GM23338 (cell line): Measurements from ENCODE around the gene DVL2. TPM values are rescaled to one million over a fixed set of nuclear protein-coding genes. Genes with fewer than 3 reads are reported as not detected.

Source experiments
- ATAC-seq: fragments of 200-7000 bp; cut with Tn5 transposase; 3 replicates; pipeline ENCODE4 v1.9.1; 2020
- DNase-seq: peaks from one replicate; pipeline ENCODE4 v3.0.0-alpha.2; 2015; ENCODE audit warnings: low spot score
- H2AFZ ChIP-seq: fragments of 200-600 bp; sonication (generic); 2 replicates; pipeline ENCODE4 v1.8.0; 2016; ENCODE audit warnings: antibody characterized with exemption, mild to moderate bottlenecking, moderate library complexity
- H3F3A ChIP-seq: fragments of 200-600 bp; sonication (generic); replicated peaks from 2 replicates; pipeline ENCODE4 v1.8.0; 2017; ENCODE audit warnings: antibody characterized with exemption, mixed run types, low read depth
- H3K27ac ChIP-seq: fragments of 200-600 bp; sonication (generic); 2 replicates; pipeline ENCODE4 v1.6.1; 2016; ENCODE audit warnings: low read depth
- H3K27me3 ChIP-seq: fragments of 200-600 bp; sonication (generic); 2 replicates; pipeline ENCODE4 v1.8.0; 2016; ENCODE audit warnings: mild to moderate bottlenecking, mixed run types, moderate library complexity; ENCODE audit not compliant: insufficient read depth
- H3K36me3 ChIP-seq: fragments of 200-600 bp; sonication (generic); 2 replicates; pipeline ENCODE4 v1.8.0; 2016; ENCODE audit warnings: mild to moderate bottlenecking; ENCODE audit not compliant: insufficient read depth
- H3K4me1 ChIP-seq: fragments of 200-600 bp; sonication (generic); 2 replicates; pipeline ENCODE4 v1.8.0; 2016; ENCODE audit warnings: mild to moderate bottlenecking, moderate library complexity; ENCODE audit not compliant: insufficient read depth
- H3K4me2 ChIP-seq: fragments of 200-600 bp; sonication (generic); 2 replicates; pipeline ENCODE4 v1.7.1; 2017; ENCODE audit warnings: mixed run types
- H3K4me3 ChIP-seq: fragments of 200-600 bp; sonication (generic); 2 replicates; pipeline ENCODE4 v1.6.1; 2016; ENCODE audit warnings: mixed run types
- H3K79me2 ChIP-seq: fragments of 200-600 bp; sonication (generic); replicated peaks from 2 replicates; pipeline ENCODE4 v1.8.0; 2017; ENCODE audit warnings: mild to moderate bottlenecking; ENCODE audit not compliant: insufficient read depth
- H3K9me2 ChIP-seq: fragments of 200-600 bp; sonication (generic); 2 replicates; pipeline ENCODE4 v1.8.0; 2017; ENCODE audit not compliant: insufficient read depth
- H4K20me1 ChIP-seq: fragments of 200-600 bp; sonication (generic); replicated peaks from 2 replicates; pipeline ENCODE4 v1.8.0; 2017; ENCODE audit warnings: mild to moderate bottlenecking; ENCODE audit not compliant: insufficient read depth
- H3K27ac Mint-ChIP-seq: 2 replicates; pipeline ENCODE4 v1.8.0; 2020; ENCODE audit warnings: inconsistent platforms, mild to moderate bottlenecking, moderate library complexity, mixed read lengths
- H3K27me3 Mint-ChIP-seq: 3 replicates; pipeline ENCODE4 v1.8.0; 2022; ENCODE audit warnings: low read depth, mild to moderate bottlenecking, moderate library complexity, mixed read lengths, inconsistent platforms; ENCODE audit not compliant: insufficient read depth, poor library complexity
- H3K36me3 Mint-ChIP-seq: 3 replicates; pipeline ENCODE4 v1.8.0; 2021; ENCODE audit warnings: low read depth, mild to moderate bottlenecking, inconsistent platforms, moderate library complexity, mixed read lengths
- H3K4me1 Mint-ChIP-seq: 3 replicates; pipeline ENCODE4 v1.8.0; 2020; ENCODE audit warnings: mild to moderate bottlenecking, inconsistent platforms, mixed read lengths
- H3K4me3 Mint-ChIP-seq: 3 replicates; pipeline ENCODE4 v1.8.0; 2021; ENCODE audit warnings: moderate library complexity, mild to moderate bottlenecking, inconsistent platforms, mixed read lengths
- H3K9me3 Mint-ChIP-seq: 3 replicates; pipeline ENCODE4 v1.8.0; 2020; ENCODE audit warnings: moderate library complexity, mild to moderate bottlenecking, inconsistent platforms, mixed read lengths
- CREB1 ChIP-seq: fragments of 250-450 bp; sonication (Bioruptor Pico); IDR thresholded peaks from 2 replicates; pipeline ENCODE4 v1.5.0; 2020; ENCODE audit warnings: low read depth, mild to moderate bottlenecking, moderate library complexity
- CTCF ChIP-seq, 2 experiments: fragments of 200-600 bp in 1 of 2; sonication (generic) in 1 of 2; conservative IDR thresholded peaks; 2 replicates each; pipeline versions ENCODE4 v1.5.1 to v1.6.1; 2016 to 2017; ENCODE audit warnings: antibody characterized with exemption in 2 of 2, low read depth in 2 of 2, mild to moderate bottlenecking in 2 of 2, moderate library complexity in 1 of 2
- ETS1 ChIP-seq: IDR thresholded peaks from 2 replicates; pipeline ENCODE4 v1.6.1; 2016; ENCODE audit warnings: antibody characterized with exemption
- EZH2 ChIP-seq: fragments of 200-600 bp; sonication (generic); IDR thresholded peaks from one replicate; pipeline ENCODE4 v1.8.0; 2017; ENCODE audit warnings: antibody characterized with exemption, mild to moderate bottlenecking, low read depth; ENCODE audit not compliant: unreplicated experiment
- EZH2phosphoT487 ChIP-seq: fragments of 200-600 bp; sonication (generic); IDR thresholded peaks from one replicate; pipeline ENCODE4 v1.8.1; 2018; ENCODE audit warnings: antibody characterized with exemption; ENCODE audit not compliant: unreplicated experiment
- JUNB ChIP-seq: IDR thresholded peaks from one replicate; pipeline ENCODE4 v1.6.1; 2016; ENCODE audit warnings: antibody characterized with exemption; ENCODE audit not compliant: unreplicated experiment
- NANOG ChIP-seq: IDR thresholded peaks from 2 replicates; pipeline ENCODE4 v1.6.1; 2016; ENCODE audit warnings: antibody characterized with exemption, borderline replicate concordance
- POLR2AphosphoS5 ChIP-seq: IDR thresholded peaks from 2 replicates; pipeline ENCODE4 v1.6.1; 2016; ENCODE audit warnings: antibody characterized with exemption, low read depth
- REST ChIP-seq: IDR thresholded peaks from one replicate; pipeline ENCODE4 v1.6.1; 2018; ENCODE audit warnings: antibody characterized with exemption; ENCODE audit not compliant: unreplicated experiment
- STAT1 ChIP-seq: IDR thresholded peaks from one replicate; pipeline ENCODE4 v1.6.1; 2016; ENCODE audit warnings: antibody characterized with exemption; ENCODE audit not compliant: unreplicated experiment
- ZNF114 ChIP-seq: fragments of 250-450 bp; sonication (Bioruptor Pico); IDR thresholded peaks from 2 replicates; pipeline ENCODE4 v1.5.0; 2020; ENCODE audit warnings: mild to moderate bottlenecking, moderate library complexity
- ZNF331 ChIP-seq: fragments of 250-450 bp; sonication (Bioruptor Pico); IDR thresholded peaks from 2 replicates; pipeline ENCODE4 v1.5.0; 2020; ENCODE audit warnings: low read depth, mild to moderate bottlenecking, moderate library complexity
- polyA plus RNA-seq: library from polyadenylated mRNA; unstranded; fragments of >200 nt; fragmentation: Nextera tagmentation; extraction: Ambion mirVana; gene quantifications from 2 replicates; pipeline ENCODE4 v1.2.1, GENCODE V29; 2016
- total RNA-seq: library from RNA; depleted of rRNA; stranded (reverse); fragments of >200 nt; shearing (Covaris generic); gene quantifications from 2 replicates; pipeline ENCODE4 v1.2.3, GENCODE V29; 2014

DVL2 gene
- total and polyA plus RNA-seq, 2 experiments from 2014 or later, result 19.7 to 80.6 TPM

GRCh38 chr17:7235693-7236665 lies 1.7 kb upstream of the DVL2 start:
- Histone ChIP-seq H3K27me3 (no peaks in the 10 kb centered on the region), H3K4me1 (peaks cover 23% of the 10 kb centered on the region), H3F3A (peaks cover 36% of the 10 kb centered on the region), H2AFZ (no peak overlapping the region), H3K9me2 (no peaks in the 10 kb centered on the region), H3K36me3 (peaks cover 17% of the 10 kb centered on the region), H3K79me2 (peaks cover 67% of the 10 kb centered on the region), H3K4me2 (no peak overlapping the region), H4K20me1 (peaks cover 33% of the 10 kb centered on the region), H3K4me3 (no peak overlapping the region), H3K27ac (0 out of 2 replicates have a peak overlapping the region, but pooled peaks have one; percentile 88)
- Mint-ChIP-seq H3K4me3 (peak overlapping the region; percentile 87), H3K27me3 (peaks cover 23% of the 10 kb centered on the region), H3K27ac (no peak overlapping the region; the same call in 1 of the 2 replicates), H3K4me1 (peaks cover 39% of the 10 kb centered on the region), H3K9me3 (peaks cover 3% of the 10 kb centered on the region), H3K36me3 (peaks cover 50% of the 10 kb centered on the region)
- no peak for TF ChIP-seq ETS1
- DNase-seq, result no peak
- no peak for ATAC-seq

- H3K4me3 Mint-ChIP-seq, result peak overlapping the region; percentile 100
- Histone ChIP-seq H3K79me2 (peaks cover 68% of the 10 kb centered on the region), H3K9me2 (no peaks in the 10 kb centered on the region), H3K36me3 (peaks cover 11% of the 10 kb centered on the region), H3K27ac (peak overlapping the region; percentile 85), H3K4me1 (peaks cover 21% of the 10 kb centered on the region), H3F3A (peaks cover 36% of the 10 kb centered on the region), H3K4me2 (peak overlapping the region; percentile 97), H3K4me3 (peak overlapping the region; percentile 97), H4K20me1 (peaks cover 37% of the 10 kb centered on the region), H3K27me3 (no peaks in the 10 kb centered on the region), H2AFZ (peak overlapping the region; percentile 88)
- ATAC-seq (peak; percentile 15), DNase-seq (no peak)
- H3K36me3 Mint-ChIP-seq, result peaks cover 59% of the 10 kb centered on the region
- peak overlapping the region; percentile 97 for H3K27ac Mint-ChIP-seq
- H3K4me1 Mint-ChIP-seq, result peaks cover 26% of the 10 kb centered on the region
- peaks cover 15% of the 10 kb centered on the region for H3K27me3 Mint-ChIP-seq
- peaks cover 3% of the 10 kb centered on the region; the same call in 2 of the 3 replicates for H3K9me3 Mint-ChIP-seq
- TF ChIP-seq ZNF331 (CRISPR knock-in tag) (no peak), CREB1 (CRISPR knock-in tag) (no peak), POLR2AphosphoS5 (no peak), CTCF (conservative IDR thresholded peaks at IDR 0.05; ENCODE audit: low read depth in 2 of 2) (no peak), REST (no peak), EZH2 (no peak), JUNB (no peak), NANOG (no peak), ETS1 (no peak), ZNF114 (CRISPR knock-in tag) (no peak), EZH2phosphoT487 (no peak), STAT1 (no peak)
These were observed 625 bp downstream of the DVL2 start for GRCh38 chr17:7233701-7234082.
